Upper lobe of left lung (tissue), 6 donors: ENCODE measurements around the gene SPTBN1. TPM values are rescaled to one million over a fixed set of nuclear protein-coding genes. Genes with fewer than 3 reads are reported as not detected.

Source experiments
- ATAC-seq, 2 donors: fragments of 200-7000 bp; cut with Tn5 transposase; one replicate each; pipeline ENCODE4 v1.9.1; 2022; ENCODE audit warnings: mild to moderate bottlenecking in 2 of 2, moderate library complexity in 2 of 2; ENCODE audit not compliant: low FRiP score in 2 of 2
- DNase-seq, 2 donors: peaks; one replicate each; pipeline ENCODE4 v3.0.0-alpha.2; 2019 to 2020
- H3K27ac ChIP-seq, 4 donors: fragments of 200-600 bp; sonication (generic); one replicate each; pipeline ENCODE4 v1.5.1; 2016 to 2019
- H3K27me3 ChIP-seq, 4 donors: fragments of 200-600 bp; sonication (generic); one replicate each; pipeline ENCODE4 v1.5.1; 2017 to 2019
- H3K36me3 ChIP-seq, 4 donors: fragments of 200-600 bp; sonication (generic); one replicate each; pipeline ENCODE4 v1.5.1; 2016 to 2019
- H3K4me1 ChIP-seq, 4 donors: fragments of 200-600 bp; sonication (generic); one replicate each; pipeline ENCODE4 v1.5.1; 2018 to 2019
- H3K4me3 ChIP-seq, 4 donors: fragments of 200-600 bp; sonication (generic); one replicate each; pipeline ENCODE4 v1.5.1; 2017 to 2019; ENCODE audit warnings: mild to moderate bottlenecking in 2 of 4, moderate library complexity in 1 of 4
- H3K9me3 ChIP-seq, 4 donors: fragments of 200-600 bp; sonication (generic); one replicate each; pipeline ENCODE4 v1.5.1; 2018 to 2019
- CTCF ChIP-seq, 6 experiments: fragments of 450-650 bp in 4 of 6; fragments of 200-600 bp in 2 of 6; sonication (generic) in 2 of 6; IDR thresholded peaks; one replicate each; pipeline ENCODE4 v1.5.1; 2016 to 2019; ENCODE audit warnings: antibody characterized with exemption in 6 of 6
- EP300 ChIP-seq, 4 donors: sonication (generic); formaldehyde crosslinking; IDR thresholded peaks; one replicate each; pipeline ENCODE4 v1.5.1; 2017; ENCODE audit warnings: antibody characterized with exemption in 4 of 4, control low read depth in 2 of 4
- POLR2A ChIP-seq, 4 donors: fragments of 450-650 bp; IDR thresholded peaks; one replicate each; pipeline ENCODE4 v1.5.1; 2016 to 2017; ENCODE audit warnings: antibody characterized with exemption in 4 of 4, mild to moderate bottlenecking in 2 of 4
- POLR2AphosphoS5 ChIP-seq, 2 donors: sonication (generic); formaldehyde crosslinking; IDR thresholded peaks; one replicate each; pipeline ENCODE4 v1.5.1; 2017; ENCODE audit warnings: antibody characterized with exemption in 2 of 2
- WGBS, 2 donors: methylation state at CpG; one replicate each; pipeline ENCODE4 v1.1.5; 2017 to 2018; 5-methylcytosine and 5-hydroxymethylcytosine counted together
- total RNA-seq, 6 donors: library from RNA; depleted of rRNA in 4 of 6; stranded (reverse); fragments of >200 nt in 4 of 6; gene quantifications; one replicate each; pipeline versions ENCODE4 v1.1.0 to v1.2.1, GENCODE V29; 2016 to 2021
- donor health status: DM: no; HTN: no; CAD: no; lungs with moderate emphysema.
- donor health status: DM: no; HTN: yes; CAD: no; lungs with severe emphysema.

SPTBN1 gene
- total RNA-seq, 6 donors from 2014 or later, result 449 to 911 (median 654) TPM

GRCh38 chr2:54570321-54570855 lies 114.3 kb downstream of the SPTBN1 start:
- Histone ChIP-seq H3K4me3 (no peak overlapping the region), H3K9me3 (no peaks in the 10 kb centered on the region), H3K4me1 (peaks cover 74 to 94% (median 85%) of the 10 kb centered on the region in 4 donors), H3K36me3 (peaks cover 0 to 3% (median 0%) of the 10 kb centered on the region in 4 donors), H3K27ac (peak overlapping the region; percentile 76 to 89 (median 81)), H3K27me3 (no peaks in the 10 kb centered on the region)
- 51 to 55% methylated on average over 5 of the region's 5 CpGs for WGBS, 2 donors
- DNase-seq, result no peak
- TF ChIP-seq POLR2A (IDR thresholded peaks at IDR 0.05) (no peak), POLR2AphosphoS5 (IDR thresholded peaks at IDR 0.05) (no peak), CTCF (IDR thresholded peaks at IDR 0.05) (no peak), EP300 (IDR thresholded peaks at IDR 0.05) (no peak)
- ATAC-seq, result no peak

GRCh38 chr2:54570925-54571694 lies 115.0 kb downstream of the SPTBN1 start:
- WGBS, 2 donors, result 4 to 5% methylated on average over 10 of the region's 10 CpGs
- peak overlapping the region; percentile 76 to 89 (median 81) for H3K27ac ChIP-seq
- H3K4me3 ChIP-seq, result no peak overlapping the region
- H3K27me3 ChIP-seq, result no peaks in the 10 kb centered on the region
- ATAC-seq (peak; percentile 68 to 81), DNase-seq (peak in 1 of 2 donors; percentile 82)
- peaks cover 74 to 96% (median 87%) of the 10 kb centered on the region in 4 donors for H3K4me1 ChIP-seq
- H3K36me3 ChIP-seq, result peaks cover 0 to 3% (median 0%) of the 10 kb centered on the region in 4 donors
- no peak for TF ChIP-seq CTCF (IDR thresholded peaks at IDR 0.05)
- no peak for TF ChIP-seq EP300 (IDR thresholded peaks at IDR 0.05)
- TF ChIP-seq POLR2AphosphoS5 (IDR thresholded peaks at IDR 0.05), result peak in 1 of 2 donors; percentile 71
- peak in 1 of 4 donors; percentile 28 for TF ChIP-seq POLR2A (IDR thresholded peaks at IDR 0.05)
- H3K9me3 ChIP-seq, result no peaks in the 10 kb centered on the region

- H3K27me3 ChIP-seq, result no peaks in the 10 kb centered on the region
- peak overlapping the region; percentile 76 to 89 (median 81) for H3K27ac ChIP-seq
- DNase-seq (no peak), ATAC-seq (peak; percentile 75 to 81)
- WGBS, 2 donors, result 5 to 6% methylated on average over 4 of the region's 4 CpGs
- no peak overlapping the region for H3K4me3 ChIP-seq
- TF ChIP-seq CTCF (IDR thresholded peaks at IDR 0.05) (no peak), POLR2A (IDR thresholded peaks at IDR 0.05) (peak in 1 of 4 donors; percentile 10), EP300 (IDR thresholded peaks at IDR 0.05) (peak in 1 of 4 donors; percentile 6), POLR2AphosphoS5 (IDR thresholded peaks at IDR 0.05) (peak in 1 of 2 donors; percentile 43)
- no peaks in the 10 kb centered on the region for H3K9me3 ChIP-seq
- peaks cover 85 to 97% (median 88%) of the 10 kb centered on the region in 4 donors for H3K4me1 ChIP-seq
- H3K36me3 ChIP-seq, result peaks cover 0 to 3% (median 0%) of the 10 kb centered on the region in 4 donors
Measured at GRCh38 chr2:54572262-54572635, 116.1 kb downstream of the SPTBN1 start.

- H3K4me3 ChIP-seq, result no peak overlapping the region
- no peaks in the 10 kb centered on the region for H3K36me3 ChIP-seq
- H3K27me3 ChIP-seq, result no peaks in the 10 kb centered on the region
- 62 to 64% methylated on average over 9 of the region's 9 CpGs for WGBS, 2 donors
- DNase-seq (no peak), ATAC-seq (peak in 1 of 2 donors; percentile 49)
- H3K27ac ChIP-seq, result peak overlapping the region; percentile 76 to 89 (median 81)
- TF ChIP-seq POLR2AphosphoS5 (IDR thresholded peaks at IDR 0.05), result peak in 1 of 2 donors; percentile 26
- TF ChIP-seq EP300 (IDR thresholded peaks at IDR 0.05), result peak in 2 of 4 donors; percentile 32 to 75
- no peak for TF ChIP-seq POLR2A (IDR thresholded peaks at IDR 0.05)
- no peak for TF ChIP-seq CTCF (IDR thresholded peaks at IDR 0.05)
- H3K4me1 ChIP-seq, result peaks cover 91 to 98% (median 93%) of the 10 kb centered on the region in 4 donors
- no peaks in the 10 kb centered on the region for H3K9me3 ChIP-seq
Measured at GRCh38 chr2:54572636-54573536, 116.8 kb downstream of the SPTBN1 start.
